HepG2 (cell line): Measurements from ENCODE around the gene NDUFA8. TPM values are rescaled to one million over a fixed set of nuclear protein-coding genes. Genes with fewer than 3 reads are reported as not detected.

Source experiments
- HNF4A ChIP-seq: sonication (generic); formaldehyde crosslinking; IDR thresholded peaks from 2 replicates; pipeline ENCODE4 v1.4.0; 2020; ENCODE audit warnings: missing genetic modification reagents
- MTF2 ChIP-seq: sonication (generic); formaldehyde crosslinking; IDR thresholded peaks from 2 replicates; pipeline ENCODE4 v1.5.0; 2020; ENCODE audit warnings: missing genetic modification reagents, borderline replicate concordance
- NR2F6 ChIP-seq, 2 experiments: IDR thresholded peaks; 2 replicates each; pipeline ENCODE4 v1.6.1; 2016; ENCODE audit warnings: antibody characterized with exemption in 1 of 2, mild to moderate bottlenecking in 1 of 2
- PHF21A ChIP-seq: sonication (generic); formaldehyde crosslinking; IDR thresholded peaks from 2 replicates; pipeline ENCODE4 v1.5.0; 2020; ENCODE audit warnings: mild to moderate bottlenecking, missing genetic modification reagents
- PPARG ChIP-seq: conservative IDR thresholded peaks from 2 replicates; pipeline ENCODE4 v1.6.1; 2016; ENCODE audit warnings: missing biosample characterization, missing genetic modification reagents
- RARA ChIP-seq: IDR thresholded peaks from 2 replicates; pipeline ENCODE4 v1.6.1; 2016; ENCODE audit warnings: missing genetic modification reagents, missing compliant biosample characterization
- TEAD3 ChIP-seq: optimal IDR thresholded peaks from 2 replicates; pipeline ENCODE3; 2016; ENCODE audit warnings: borderline replicate concordance
- U2AF2 ChIP-seq: fragments of 200-400 bp; formaldehyde crosslinking; IDR thresholded peaks from 2 replicates; pipeline ENCODE4 v1.6.1; 2017; ENCODE audit warnings: low read depth, mild to moderate bottlenecking, low read length
- ZBTB38 ChIP-seq: sonication (generic); formaldehyde crosslinking; IDR thresholded peaks from 2 replicates; pipeline ENCODE4 v1.5.1; 2020; ENCODE audit warnings: mild to moderate bottlenecking, missing genetic modification reagents
- ZMYM4 ChIP-seq: sonication (generic); formaldehyde crosslinking; IDR thresholded peaks from 2 replicates; pipeline ENCODE4 v1.8.1; 2023; ENCODE audit warnings: mild to moderate bottlenecking, missing genetic modification reagents
- ZNF17 ChIP-seq: sonication (generic); formaldehyde crosslinking; IDR thresholded peaks from 2 replicates; pipeline ENCODE4 v1.5.0; 2020; ENCODE audit warnings: mild to moderate bottlenecking, missing genetic modification reagents
- ZNF766 ChIP-seq: sonication (generic); formaldehyde crosslinking; IDR thresholded peaks from 2 replicates; pipeline ENCODE4 v1.5.0; 2020; ENCODE audit warnings: missing genetic modification reagents, borderline replicate concordance
- ZNF788 ChIP-seq: sonication (generic); formaldehyde crosslinking; IDR thresholded peaks from 2 replicates; pipeline ENCODE4 v1.5.0; 2020; ENCODE audit warnings: mild to moderate bottlenecking, missing genetic modification reagents, borderline replicate concordance
- polyA plus RNA-seq, 8 experiments: library from polyadenylated mRNA; depleted of rRNA in 3 of 8; stranded (reverse) in 7 of 8; unstranded in 1 of 8; fragments of >200 nt; fragmentation: Illumina TruSeq in 4 of 8; extraction: Trizol in 4 of 8; gene quantifications; 2 replicates each; pipeline versions ENCODE4 v1.2.1 to v1.2.3, GENCODE V29; 2011 to 2016; ENCODE audit warnings: low read depth in 4 of 8, missing spikeins in 1 of 8, mixed read lengths in 1 of 8; ENCODE audit not compliant: insufficient read depth in 1 of 8
- total RNA-seq, 5 experiments: library from RNA; depleted of rRNA; stranded (reverse); fragments of >200 nt; fragmentation: Illumina TruSeq; extraction: Trizol; gene quantifications; 2 replicates each; pipeline ENCODE4 v1.2.3, GENCODE V29; 2016; ENCODE audit warnings: low read depth in 1 of 5
- TF ChIP-seq, protein P1 (sequence below): IDR thresholded peaks from 2 replicates; pipeline ENCODE4 v1.4.0; 2020; ENCODE audit warnings: mild to moderate bottlenecking, missing genetic modification reagents
- TF ChIP-seq, protein P2 (sequence below): sonication (generic); formaldehyde crosslinking; IDR thresholded peaks from 2 replicates; pipeline ENCODE4 v1.4.0; 2020; ENCODE audit warnings: missing genetic modification reagents
- TF ChIP-seq, protein P3 (sequence below): IDR thresholded peaks from 2 replicates; pipeline ENCODE4 v1.6.1; 2018; ENCODE audit warnings: missing genetic modification reagents, mild to moderate bottlenecking, missing compliant biosample characterization
- TF ChIP-seq, protein P4 (sequence below): sonication (generic); formaldehyde crosslinking; IDR thresholded peaks from 2 replicates; pipeline ENCODE4 v1.4.0; 2020; ENCODE audit warnings: missing genetic modification reagents

NDUFA8 gene
- total and polyA plus RNA-seq, 2 of the 13 experiments (the other 11 are each of a cell fraction or from before 2014, with no cell fraction given): 68.6 to 71.7 TPM

DNA sequence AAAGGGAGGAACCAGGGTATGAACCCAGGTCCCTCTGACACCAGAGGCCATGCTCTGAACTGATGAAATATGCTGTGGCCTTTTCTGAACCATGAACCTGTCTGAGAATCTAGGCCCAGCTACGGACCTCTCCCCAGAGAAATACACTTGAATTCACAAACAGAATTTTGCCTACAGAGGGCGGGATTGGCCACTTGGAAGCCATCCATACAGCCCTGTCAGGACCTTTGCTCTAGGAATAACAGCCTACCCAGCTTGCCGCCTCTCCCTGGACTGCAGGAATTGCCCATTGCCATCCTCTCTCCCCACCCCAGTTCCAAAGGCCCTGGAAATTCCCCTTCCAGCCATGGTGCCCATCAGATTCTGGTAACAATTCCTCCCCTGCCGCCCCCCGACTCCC, 26.7 kb upstream of the NDUFA8 start (continued):
- no peak for TF ChIP-seq U2AF2
- 0 out of 2 replicates have a peak, but pooled peaks have one; percentile 35 for TF ChIP-seq ZNF766 (CRISPR knock-in tag)
- TF ChIP-seq ZNF17 (CRISPR knock-in tag): no peak
- TF ChIP-seq, protein P1, sequence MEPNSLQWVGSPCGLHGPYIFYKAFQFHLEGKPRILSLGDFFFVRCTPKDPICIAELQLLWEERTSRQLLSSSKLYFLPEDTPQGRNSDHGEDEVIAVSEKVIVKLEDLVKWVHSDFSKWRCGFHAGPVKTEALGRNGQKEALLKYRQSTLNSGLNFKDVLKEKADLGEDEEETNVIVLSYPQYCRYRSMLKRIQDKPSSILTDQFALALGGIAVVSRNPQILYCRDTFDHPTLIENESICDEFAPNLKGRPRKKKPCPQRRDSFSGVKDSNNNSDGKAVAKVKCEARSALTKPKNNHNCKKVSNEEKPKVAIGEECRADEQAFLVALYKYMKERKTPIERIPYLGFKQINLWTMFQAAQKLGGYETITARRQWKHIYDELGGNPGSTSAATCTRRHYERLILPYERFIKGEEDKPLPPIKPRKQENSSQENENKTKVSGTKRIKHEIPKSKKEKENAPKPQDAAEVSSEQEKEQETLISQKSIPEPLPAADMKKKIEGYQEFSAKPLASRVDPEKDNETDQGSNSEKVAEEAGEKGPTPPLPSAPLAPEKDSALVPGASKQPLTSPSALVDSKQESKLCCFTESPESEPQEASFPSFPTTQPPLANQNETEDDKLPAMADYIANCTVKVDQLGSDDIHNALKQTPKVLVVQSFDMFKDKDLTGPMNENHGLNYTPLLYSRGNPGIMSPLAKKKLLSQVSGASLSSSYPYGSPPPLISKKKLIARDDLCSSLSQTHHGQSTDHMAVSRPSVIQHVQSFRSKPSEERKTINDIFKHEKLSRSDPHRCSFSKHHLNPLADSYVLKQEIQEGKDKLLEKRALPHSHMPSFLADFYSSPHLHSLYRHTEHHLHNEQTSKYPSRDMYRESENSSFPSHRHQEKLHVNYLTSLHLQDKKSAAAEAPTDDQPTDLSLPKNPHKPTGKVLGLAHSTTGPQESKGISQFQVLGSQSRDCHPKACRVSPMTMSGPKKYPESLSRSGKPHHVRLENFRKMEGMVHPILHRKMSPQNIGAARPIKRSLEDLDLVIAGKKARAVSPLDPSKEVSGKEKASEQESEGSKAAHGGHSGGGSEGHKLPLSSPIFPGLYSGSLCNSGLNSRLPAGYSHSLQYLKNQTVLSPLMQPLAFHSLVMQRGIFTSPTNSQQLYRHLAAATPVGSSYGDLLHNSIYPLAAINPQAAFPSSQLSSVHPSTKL (CRISPR knock-in tag): 0 out of 2 replicates have a peak, but pooled peaks have one; percentile 30
- TF ChIP-seq, protein P2, sequence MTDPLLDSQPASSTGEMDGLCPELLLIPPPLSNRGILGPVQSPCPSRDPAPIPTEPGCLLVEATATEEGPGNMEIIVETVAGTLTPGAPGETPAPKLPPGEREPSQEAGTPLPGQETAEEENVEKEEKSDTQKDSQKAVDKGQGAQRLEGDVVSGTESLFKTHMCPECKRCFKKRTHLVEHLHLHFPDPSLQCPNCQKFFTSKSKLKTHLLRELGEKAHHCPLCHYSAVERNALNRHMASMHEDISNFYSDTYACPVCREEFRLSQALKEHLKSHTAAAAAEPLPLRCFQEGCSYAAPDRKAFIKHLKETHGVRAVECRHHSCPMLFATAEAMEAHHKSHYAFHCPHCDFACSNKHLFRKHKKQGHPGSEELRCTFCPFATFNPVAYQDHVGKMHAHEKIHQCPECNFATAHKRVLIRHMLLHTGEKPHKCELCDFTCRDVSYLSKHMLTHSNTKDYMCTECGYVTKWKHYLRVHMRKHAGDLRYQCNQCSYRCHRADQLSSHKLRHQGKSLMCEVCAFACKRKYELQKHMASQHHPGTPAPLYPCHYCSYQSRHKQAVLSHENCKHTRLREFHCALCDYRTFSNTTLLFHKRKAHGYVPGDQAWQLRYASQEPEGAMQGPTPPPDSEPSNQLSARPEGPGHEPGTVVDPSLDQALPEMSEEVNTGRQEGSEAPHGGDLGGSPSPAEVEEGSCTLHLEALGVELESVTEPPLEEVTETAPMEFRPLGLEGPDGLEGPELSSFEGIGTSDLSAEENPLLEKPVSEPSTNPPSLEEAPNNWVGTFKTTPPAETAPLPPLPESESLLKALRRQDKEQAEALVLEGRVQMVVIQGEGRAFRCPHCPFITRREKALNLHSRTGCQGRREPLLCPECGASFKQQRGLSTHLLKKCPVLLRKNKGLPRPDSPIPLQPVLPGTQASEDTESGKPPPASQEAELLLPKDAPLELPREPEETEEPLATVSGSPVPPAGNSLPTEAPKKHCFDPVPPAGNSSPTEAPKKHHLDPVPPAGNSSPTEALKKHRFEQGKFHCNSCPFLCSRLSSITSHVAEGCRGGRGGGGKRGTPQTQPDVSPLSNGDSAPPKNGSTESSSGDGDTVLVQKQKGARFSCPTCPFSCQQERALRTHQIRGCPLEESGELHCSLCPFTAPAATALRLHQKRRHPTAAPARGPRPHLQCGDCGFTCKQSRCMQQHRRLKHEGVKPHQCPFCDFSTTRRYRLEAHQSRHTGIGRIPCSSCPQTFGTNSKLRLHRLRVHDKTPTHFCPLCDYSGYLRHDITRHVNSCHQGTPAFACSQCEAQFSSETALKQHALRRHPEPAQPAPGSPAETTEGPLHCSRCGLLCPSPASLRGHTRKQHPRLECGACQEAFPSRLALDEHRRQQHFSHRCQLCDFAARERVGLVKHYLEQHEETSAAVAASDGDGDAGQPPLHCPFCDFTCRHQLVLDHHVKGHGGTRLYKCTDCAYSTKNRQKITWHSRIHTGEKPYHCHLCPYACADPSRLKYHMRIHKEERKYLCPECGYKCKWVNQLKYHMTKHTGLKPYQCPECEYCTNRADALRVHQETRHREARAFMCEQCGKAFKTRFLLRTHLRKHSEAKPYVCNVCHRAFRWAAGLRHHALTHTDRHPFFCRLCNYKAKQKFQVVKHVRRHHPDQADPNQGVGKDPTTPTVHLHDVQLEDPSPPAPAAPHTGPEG (CRISPR knock-in tag): no peak; the same call in 1 of the 2 replicates
- TF ChIP-seq, protein P3, sequence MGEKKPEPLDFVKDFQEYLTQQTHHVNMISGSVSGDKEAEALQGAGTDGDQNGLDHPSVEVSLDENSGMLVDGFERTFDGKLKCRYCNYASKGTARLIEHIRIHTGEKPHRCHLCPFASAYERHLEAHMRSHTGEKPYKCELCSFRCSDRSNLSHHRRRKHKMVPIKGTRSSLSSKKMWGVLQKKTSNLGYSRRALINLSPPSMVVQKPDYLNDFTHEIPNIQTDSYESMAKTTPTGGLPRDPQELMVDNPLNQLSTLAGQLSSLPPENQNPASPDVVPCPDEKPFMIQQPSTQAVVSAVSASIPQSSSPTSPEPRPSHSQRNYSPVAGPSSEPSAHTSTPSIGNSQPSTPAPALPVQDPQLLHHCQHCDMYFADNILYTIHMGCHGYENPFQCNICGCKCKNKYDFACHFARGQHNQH: 0 out of 2 replicates have a peak, but pooled peaks have one; percentile 16
- TF ChIP-seq MTF2 (CRISPR knock-in tag): no peak
- TF ChIP-seq NR2F6 (IDR thresholded peaks at IDR 0.05): 0 out of 2 replicates have a peak, but pooled peaks have one; percentile 39
- TF ChIP-seq NR2F6 (CRISPR knock-in tag; IDR thresholded peaks at IDR 0.05): 0 out of 2 replicates have a peak, but pooled peaks have one; percentile 25
- TF ChIP-seq PPARG (CRISPR knock-in tag): peak; percentile 58; the same call in 1 of the 2 replicates
- peak; percentile 74 for TF ChIP-seq HNF4A (CRISPR knock-in tag)
- TF ChIP-seq ZMYM4 (CRISPR knock-in tag): 0 out of 2 replicates have a peak, but pooled peaks have one; percentile 23
- TF ChIP-seq PHF21A (CRISPR knock-in tag): peak; percentile 74
- TF ChIP-seq ZBTB38: no peak
- 0 out of 2 replicates have a peak, but pooled peaks have one; percentile 55 for TF ChIP-seq ZNF788 (CRISPR knock-in tag)
- TF ChIP-seq, protein P4, sequence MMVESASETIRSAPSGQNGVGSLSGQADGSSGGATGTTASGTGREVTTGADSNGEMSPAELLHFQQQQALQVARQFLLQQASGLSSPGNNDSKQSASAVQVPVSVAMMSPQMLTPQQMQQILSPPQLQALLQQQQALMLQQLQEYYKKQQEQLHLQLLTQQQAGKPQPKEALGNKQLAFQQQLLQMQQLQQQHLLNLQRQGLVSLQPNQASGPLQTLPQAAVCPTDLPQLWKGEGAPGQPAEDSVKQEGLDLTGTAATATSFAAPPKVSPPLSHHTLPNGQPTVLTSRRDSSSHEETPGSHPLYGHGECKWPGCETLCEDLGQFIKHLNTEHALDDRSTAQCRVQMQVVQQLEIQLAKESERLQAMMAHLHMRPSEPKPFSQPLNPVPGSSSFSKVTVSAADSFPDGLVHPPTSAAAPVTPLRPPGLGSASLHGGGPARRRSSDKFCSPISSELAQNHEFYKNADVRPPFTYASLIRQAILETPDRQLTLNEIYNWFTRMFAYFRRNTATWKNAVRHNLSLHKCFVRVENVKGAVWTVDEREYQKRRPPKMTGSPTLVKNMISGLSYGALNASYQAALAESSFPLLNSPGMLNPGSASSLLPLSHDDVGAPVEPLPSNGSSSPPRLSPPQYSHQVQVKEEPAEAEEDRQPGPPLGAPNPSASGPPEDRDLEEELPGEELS (CRISPR knock-in tag): 0 out of 2 replicates have a peak, but pooled peaks have one; percentile 22
- peak; percentile 32 for TF ChIP-seq TEAD3 (CRISPR knock-in tag)
- TF ChIP-seq RARA (CRISPR knock-in tag): peak; percentile 27; the same call in 1 of the 2 replicates
